GM12872 (cell line): ENCODE data around the gene MGST2.

ENCODE experiments used
- CTCF ChIP-seq: IDR thresholded peaks from 3 replicates; pipeline ENCODE4 v1.5.1; 2011; ENCODE audit warnings: low read depth, mild to moderate bottlenecking, low read length, moderate library complexity; ENCODE audit not compliant: insufficient read depth

The MGST2 gene

GRCh38 chr4:139735381-139736273, 70.0 kb downstream of the MGST2 start:
- TF ChIP-seq CTCF = no peak

GRCh38 chr4:139736274-139736660, 70.6 kb downstream of the MGST2 start:
- TF ChIP-seq CTCF = no peak

GRCh38 chr4:139736661-139737060, 71.0 kb downstream of the MGST2 start:
- no peak for TF ChIP-seq CTCF

GRCh38 chr4:139738846-139739613, 73.4 kb downstream of the MGST2 start:
- TF ChIP-seq CTCF = no peak

- TF ChIP-seq CTCF = no peak
These were observed 74.5 kb downstream of the MGST2 start for GRCh38 chr4:139740121-139740520.

GRCh38 chr4:139740531-139741041, 75.0 kb downstream of the MGST2 start:
- TF ChIP-seq CTCF = no peak

- TF ChIP-seq CTCF = no peak
These were observed 77.4 kb downstream of the MGST2 start for GRCh38 chr4:139743027-139743426.
